Subcutaneous adipose tissue (tissue), 4 donors: ENCODE data around the gene LSM12. TPM values are rescaled to one million over a fixed set of nuclear protein-coding genes. Genes with fewer than 3 reads are reported as not detected.

ENCODE experiments used
- CTCF ChIP-seq: fragments of 450-650 bp; IDR thresholded peaks from one replicate; pipeline ENCODE4 v1.5.1; 2016; ENCODE audit warnings: low read depth, mild to moderate bottlenecking, control low read depth, antibody characterized with exemption, moderate library complexity
- total RNA-seq, 4 donors: library from RNA; depleted of rRNA; stranded (reverse); fragments of >200 nt; gene quantifications; one replicate each; pipeline ENCODE4 v1.1.0, GENCODE V29; 2016

LSM12 gene
- total RNA-seq, 4 donors from 2014 or later, result 26.2 to 57.2 (median 29.1) TPM

GRCh38 chr17:44059101-44059892 lies 7.2 kb downstream of the LSM12 start:
- no peak for TF ChIP-seq CTCF

GRCh38 chr17:44053125-44053872 lies 13.2 kb downstream of the LSM12 start:
- TF ChIP-seq CTCF, result no peak

GRCh38 chr17:44049294-44050060 lies 17.0 kb downstream of the LSM12 start:
- no peak for TF ChIP-seq CTCF

- TF ChIP-seq CTCF, result no peak
Observed at GRCh38 chr17:44045486-44045885, 21.0 kb downstream of the LSM12 start.

GRCh38 chr17:44044071-44044470 lies 22.4 kb downstream of the LSM12 start:
- TF ChIP-seq CTCF, result no peak

GRCh38 chr17:44043272-44043696 lies 23.2 kb downstream of the LSM12 start:
- no peak for TF ChIP-seq CTCF
